ENCODE results near the gene EZH1. TPM values are rescaled to one million over a fixed set of nuclear protein-coding genes. Genes with fewer than 3 reads are reported as not detected.

Gene EZH1
- total RNA-seq, 5 donors from 2014 or later (not counting 1 experiment from before 2014, with no cell fraction given): 87.1 to 161 (median 146) TPM

- Mint-ChIP-seq H3K36me3 (no peaks in the 10 kb centered on the region), H3K27me3 (peaks cover 24 to 42% of the 10 kb centered on the region in 2 donors), H3K27ac (peak overlapping the region in 1 of 2 donors; percentile 63), H3K4me3 (peak overlapping the region; percentile 21 to 87 (median 64)), H3K9me3 (no peaks in the 10 kb centered on the region), H3K4me1 (peaks cover 36 to 51% (median 48%) of the 10 kb centered on the region in 3 donors)
- CTCF ChIA-PET: interaction anchor here (0.6 to 1.3 kb wide), 2 partner anchors 83 to 106 kb away, joined by 3 to 4 read pairs; partner anchors contain the start of gene PSMC3IP (in 1 of the 2)
- Histone ChIP-seq H3K9me3 (no peaks in the 10 kb centered on the region), H3K27ac (ENCODE audit: low read length) (no peak overlapping the region), H3K4me1 (ENCODE audit: control insufficient read depth in 1 of 2, extremely low read depth in 1 of 2, insufficient read depth in 2 of 2, low read length in 2 of 2) (peaks cover 13 to 51% of the 10 kb centered on the region in 2 experiments), H3K36me3 (ENCODE audit: control insufficient read depth in 2 of 2, extremely low read depth in 1 of 2, insufficient read depth in 1 of 2, low read length in 1 of 2) (no peaks in the 10 kb centered on the region), H3K4me3 (ENCODE audit: control insufficient read depth in 1 of 2, extremely low read depth in 1 of 2, low read length in 1 of 2) (no peak overlapping the region), H3K27me3 (replicated peaks in 1 of 2; ENCODE audit: control insufficient read depth in 2 of 2, extremely low read depth in 1 of 2, insufficient read depth in 2 of 2, low read length in 1 of 2) (peaks cover 2 to 41% of the 10 kb centered on the region in 2 experiments)
- POLR2A ChIA-PET: interaction anchor here (0.6 kb wide), 2 partner anchors 48 to 81 kb away, joined by 3 to 15 read pairs; no protein-coding TSS in a partner anchor
- 31% methylated on average over 21 of the region's 25 CpGs for WGBS (ENCODE audit: insufficient coverage)
- peak in 1 of 35 experiments; percentile 20 for DNase-seq
- no peak for ATAC-seq (replicated peaks in 1 of 4)
Measured at GRCh38 chr17:42683407-42684034, 61.3 kb downstream of the EZH1 start.

GRCh38 chr17:42682722-42683403 is 62.0 kb downstream of the EZH1 start:
- CTCF ChIA-PET: interaction anchor here in 1 of 2 donors (1.3 kb wide), 1 partner anchor 105 kb away, joined by 4 read pairs; the partner anchor contains the start of gene PSMC3IP
- Mint-ChIP-seq H3K27me3 (peaks cover 24 to 42% of the 10 kb centered on the region in 2 donors), H3K4me1 (peaks cover 39 to 54% (median 51%) of the 10 kb centered on the region in 3 donors), H3K9me3 (no peaks in the 10 kb centered on the region), H3K27ac (peak overlapping the region in 1 of 2 donors; percentile 63), H3K36me3 (no peaks in the 10 kb centered on the region), H3K4me3 (peak overlapping the region; percentile 55 to 87 (median 65))
- ATAC-seq (replicated peaks in 1 of 4): peak in 1 of 4 experiments; percentile 18
- Histone ChIP-seq H3K27me3 (replicated peaks in 1 of 2; ENCODE audit: control insufficient read depth in 2 of 2, extremely low read depth in 1 of 2, insufficient read depth in 2 of 2, low read length in 1 of 2) (peaks cover 2 to 41% of the 10 kb centered on the region in 2 experiments), H3K4me1 (ENCODE audit: control insufficient read depth in 1 of 2, extremely low read depth in 1 of 2, insufficient read depth in 2 of 2, low read length in 2 of 2) (peaks cover 15 to 55% of the 10 kb centered on the region in 2 experiments), H3K4me3 (ENCODE audit: control insufficient read depth in 1 of 2, extremely low read depth in 1 of 2, low read length in 1 of 2) (peak overlapping the region; percentile 16 to 58), H3K27ac (ENCODE audit: low read length) (no peak overlapping the region), H3K9me3 (no peaks in the 10 kb centered on the region), H3K36me3 (ENCODE audit: control insufficient read depth in 2 of 2, extremely low read depth in 1 of 2, insufficient read depth in 1 of 2, low read length in 1 of 2) (no peaks in the 10 kb centered on the region)
- WGBS (ENCODE audit: insufficient coverage): 5% methylated on average over 29 of the region's 34 CpGs
- peak in 5 of 35 experiments; percentile 29 to 41 (median 32) for DNase-seq
- POLR2A ChIA-PET: interaction anchor here (0.5 to 0.7 kb wide), 3 partner anchors 15 to 81 kb away, joined by 3 to 15 read pairs (median 4); no protein-coding TSS in a partner anchor

GRCh38 chr17:42681976-42682721 is 62.7 kb downstream of the EZH1 start, which contains the start of gene CNTNAP1:
Gene CNTNAP1 (plus strand): TSS chr17:42682531. CDS start chr17:42682830, 299 bp downstream.
- Histone ChIP-seq H3K27me3 (replicated peaks in 1 of 2; ENCODE audit: control insufficient read depth in 2 of 2, extremely low read depth in 1 of 2, insufficient read depth in 2 of 2, low read length in 1 of 2) (peaks cover 2 to 44% of the 10 kb centered on the region in 2 experiments), H3K4me1 (ENCODE audit: control insufficient read depth in 1 of 2, extremely low read depth in 1 of 2, insufficient read depth in 2 of 2, low read length in 2 of 2) (peaks cover 22 to 62% of the 10 kb centered on the region in 2 experiments), H3K9me3 (no peaks in the 10 kb centered on the region), H3K36me3 (ENCODE audit: control insufficient read depth in 2 of 2, extremely low read depth in 1 of 2, insufficient read depth in 1 of 2, low read length in 1 of 2) (no peaks in the 10 kb centered on the region), H3K4me3 (ENCODE audit: control insufficient read depth in 1 of 2, extremely low read depth in 1 of 2, low read length in 1 of 2) (peak within 1 kb of the TSS; percentile 16 to 58), H3K27ac (ENCODE audit: low read length) (no peak within 1 kb of the TSS)
- 7% methylated on average over 16 of the region's 22 CpGs for WGBS (ENCODE audit: insufficient coverage)
- CTCF ChIA-PET: no interaction called here
- H3K4me3 Mint-ChIP-seq: peak within 1 kb of the TSS; percentile 55 to 87 (median 65)
- DNase-seq: peak in 1 of 35 experiments; percentile 43
- H3K9me3 Mint-ChIP-seq: no peaks in the 10 kb centered on the region
- POLR2A ChIA-PET: interaction anchor here in 1 of 2 donors (0.5 to 0.7 kb wide), 2 partner anchors 16 to 77 kb away, joined by 3 to 4 read pairs; no protein-coding TSS in a partner anchor
- peaks cover 24 to 42% of the 10 kb centered on the region in 2 donors for H3K27me3 Mint-ChIP-seq
- ATAC-seq (replicated peaks in 1 of 4): no peak
- H3K27ac Mint-ChIP-seq: peak within 1 kb of the TSS; percentile 16 to 69
- no peaks in the 10 kb centered on the region for H3K36me3 Mint-ChIP-seq
- peaks cover 45 to 60% (median 56%) of the 10 kb centered on the region in 3 donors for H3K4me1 Mint-ChIP-seq

- 83% methylated on average over 20 of the region's 20 CpGs for WGBS (ENCODE audit: insufficient coverage)
- H3K36me3 Mint-ChIP-seq: no peaks in the 10 kb centered on the region
- peak overlapping the region in 1 of 2 donors; percentile 47 for H3K4me3 ChIP-seq (ENCODE audit: control insufficient read depth in 1 of 2, extremely low read depth in 1 of 2, low read length in 1 of 2)
Measured at GRCh38 chr17:42680331-42680808, 64.5 kb downstream of the EZH1 start.

GRCh38 chr17:42679492-42680330 is 65.1 kb downstream of the EZH1 start:
- DNase-seq: peak; percentile 39 to 87 (median 62)
- H3K9me3 Mint-ChIP-seq: no peaks in the 10 kb centered on the region
- Histone ChIP-seq H3K27me3 (replicated peaks in 1 of 2; ENCODE audit: control insufficient read depth in 2 of 2, extremely low read depth in 1 of 2, insufficient read depth in 2 of 2, low read length in 1 of 2) (peaks cover 3 to 68% of the 10 kb centered on the region in 2 experiments), H3K36me3 (ENCODE audit: control insufficient read depth in 2 of 2, extremely low read depth in 1 of 2, insufficient read depth in 1 of 2, low read length in 1 of 2) (no peaks in the 10 kb centered on the region), H3K4me3 (ENCODE audit: control insufficient read depth in 1 of 2, extremely low read depth in 1 of 2, low read length in 1 of 2) (peak overlapping the region; percentile 47 to 60), H3K9me3 (no peaks in the 10 kb centered on the region), H3K27ac (ENCODE audit: low read length) (peak overlapping the region; percentile 62), H3K4me1 (ENCODE audit: control insufficient read depth in 1 of 2, extremely low read depth in 1 of 2, insufficient read depth in 2 of 2, low read length in 2 of 2) (peaks cover 37 to 84% of the 10 kb centered on the region in 2 experiments)
- peak overlapping the region; percentile 74 to 87 for H3K27ac Mint-ChIP-seq
- peaks cover 27 to 48% of the 10 kb centered on the region in 2 donors for H3K27me3 Mint-ChIP-seq
- 9% methylated on average over 76 of the region's 78 CpGs for WGBS (ENCODE audit: insufficient coverage)
- ChIA-PET CTCF (interaction anchor here (0.5 to 2.8 kb wide), 4 partner anchors 32 to 101 kb away, joined by 3 to 17 read pairs (median 6); partner anchors contain the start of genes PSMC3IP (in 1 of the 2), RETREG3 (in 1 of the 2) and TUBG1 (in 1 of the 2)), POLR2A (no interaction called here)
- peak overlapping the region; percentile 73 to 87 (median 74) for H3K4me3 Mint-ChIP-seq
- peak; percentile 53 to 65 (median 58) for ATAC-seq (replicated peaks in 1 of 4)
- peaks cover 52 to 71% (median 63%) of the 10 kb centered on the region in 3 donors for H3K4me1 Mint-ChIP-seq
- H3K36me3 Mint-ChIP-seq: no peaks in the 10 kb centered on the region

More at GRCh38 chr17:42680331-42680808, 64.5 kb downstream of the EZH1 start:
- Mint-ChIP-seq H3K4me1 (peaks cover 51 to 66% (median 61%) of the 10 kb centered on the region in 3 donors), H3K27ac (peak overlapping the region; percentile 64 to 69), H3K27me3 (peaks cover 27 to 46% of the 10 kb centered on the region in 2 donors), H3K9me3 (no peaks in the 10 kb centered on the region), H3K4me3 (peak overlapping the region; percentile 43 to 87 (median 56))
- H3K4me1 ChIP-seq (ENCODE audit: control insufficient read depth in 1 of 2, extremely low read depth in 1 of 2, insufficient read depth in 2 of 2, low read length in 2 of 2): peaks cover 36 to 78% of the 10 kb centered on the region in 2 experiments
- DNase-seq (peak in 1 of 35 experiments; percentile 12), ATAC-seq (replicated peaks in 1 of 4) (no peak)
- H3K27ac ChIP-seq (ENCODE audit: low read length): no peak overlapping the region
- no peaks in the 10 kb centered on the region for H3K9me3 ChIP-seq
- H3K27me3 ChIP-seq (replicated peaks in 1 of 2; ENCODE audit: control insufficient read depth in 2 of 2, extremely low read depth in 1 of 2, insufficient read depth in 2 of 2, low read length in 1 of 2): peaks cover 2 to 61% of the 10 kb centered on the region in 2 experiments
- ChIA-PET POLR2A (no interaction called here), CTCF (interaction anchor here (0.5 to 2.8 kb wide), 3 partner anchors 33 to 102 kb away, joined by 3 to 17 read pairs (median 4); partner anchors contain the start of genes PSMC3IP (in 1 of the 2), RETREG3 (in 1 of the 2) and TUBG1 (in 1 of the 2))
- no peaks in the 10 kb centered on the region for H3K36me3 ChIP-seq (ENCODE audit: control insufficient read depth in 2 of 2, extremely low read depth in 1 of 2, insufficient read depth in 1 of 2, low read length in 1 of 2)
